Measurements from ENCODE around the gene KIF19. TPM values are rescaled to one million over a fixed set of nuclear protein-coding genes. Genes with fewer than 3 reads are reported as not detected.

The KIF19 gene
- total RNA-seq, 1 experiment from 2014 or later, result not detected

DNA sequence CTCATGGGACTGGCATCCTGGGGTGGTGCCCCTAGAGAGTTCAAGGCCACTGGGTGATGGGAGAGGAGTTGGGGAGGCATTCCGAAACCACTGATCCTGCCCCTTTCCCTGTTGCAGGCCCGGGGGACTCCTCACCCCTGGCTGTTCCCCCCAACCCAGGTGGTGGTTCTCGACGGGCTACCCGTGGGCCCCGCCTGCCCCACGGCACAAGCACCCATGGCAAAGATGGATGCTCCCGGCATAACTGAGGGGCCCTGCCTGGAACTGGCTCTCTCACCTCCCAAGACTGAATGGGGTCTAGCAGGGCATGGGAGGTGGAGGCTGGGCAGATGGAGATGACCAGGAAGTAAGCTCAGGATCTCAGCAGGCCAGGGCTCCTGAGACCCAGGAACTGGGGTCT is 29.0 kb downstream of the KIF19 start:
- no peak overlapping the region for H3K4me2 ChIP-seq (ENCODE audit: low read length)
- H3K36me3 ChIP-seq (ENCODE audit: low read depth, low read length), result no peaks in the 10 kb centered on the region
- no peak overlapping the region for H3K27ac ChIP-seq (ENCODE audit: low read length)
- H3K27me3 ChIP-seq (ENCODE audit: low read length), result peaks cover 92% of the 10 kb centered on the region
- ChIA-PET CTCF (no interaction called here), POLR2A (ENCODE audit: unreplicated experiment) (no interaction called here)
- no peaks in the 10 kb centered on the region for H3K79me2 ChIP-seq (ENCODE audit: low read length)
- no TSS peak for BruUV-seq (replicated peaks)
- DNase-seq, result no peak
- H3K4me1 ChIP-seq (ENCODE audit: insufficient read depth, low read length), result no peaks in the 10 kb centered on the region
- ATAC-seq, result no peak
- no peak overlapping the region for H3K4me3 ChIP-seq (ENCODE audit: low read length)
- no peaks in the 10 kb centered on the region for H3K9me3 ChIP-seq (ENCODE audit: low read length)
- no peaks in the 10 kb centered on the region for H3K9me2 ChIP-seq (replicated peaks; ENCODE audit: low read length)
- TF ChIP-seq EZH2phosphoT487 (IDR thresholded peaks at IDR 0.05; ENCODE audit: borderline replicate concordance, low read length), result no peak
- TF ChIP-seq EZH2 (IDR thresholded peaks at IDR 0.05; ENCODE audit: low read length, unreplicated experiment), result no peak
- TF ChIP-seq, protein P1, sequence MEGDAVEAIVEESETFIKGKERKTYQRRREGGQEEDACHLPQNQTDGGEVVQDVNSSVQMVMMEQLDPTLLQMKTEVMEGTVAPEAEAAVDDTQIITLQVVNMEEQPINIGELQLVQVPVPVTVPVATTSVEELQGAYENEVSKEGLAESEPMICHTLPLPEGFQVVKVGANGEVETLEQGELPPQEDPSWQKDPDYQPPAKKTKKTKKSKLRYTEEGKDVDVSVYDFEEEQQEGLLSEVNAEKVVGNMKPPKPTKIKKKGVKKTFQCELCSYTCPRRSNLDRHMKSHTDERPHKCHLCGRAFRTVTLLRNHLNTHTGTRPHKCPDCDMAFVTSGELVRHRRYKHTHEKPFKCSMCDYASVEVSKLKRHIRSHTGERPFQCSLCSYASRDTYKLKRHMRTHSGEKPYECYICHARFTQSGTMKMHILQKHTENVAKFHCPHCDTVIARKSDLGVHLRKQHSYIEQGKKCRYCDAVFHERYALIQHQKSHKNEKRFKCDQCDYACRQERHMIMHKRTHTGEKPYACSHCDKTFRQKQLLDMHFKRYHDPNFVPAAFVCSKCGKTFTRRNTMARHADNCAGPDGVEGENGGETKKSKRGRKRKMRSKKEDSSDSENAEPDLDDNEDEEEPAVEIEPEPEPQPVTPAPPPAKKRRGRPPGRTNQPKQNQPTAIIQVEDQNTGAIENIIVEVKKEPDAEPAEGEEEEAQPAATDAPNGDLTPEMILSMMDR (conservative IDR thresholded peaks at IDR 0.05; ENCODE audit: low read depth, low read length), result no peak
- no peaks in the 10 kb centered on the region for H3F3A ChIP-seq (ENCODE audit: low read length, unreplicated experiment)
- no peak overlapping the region for H3K9ac ChIP-seq (ENCODE audit: low read length)
- H2AFZ ChIP-seq (ENCODE audit: low read length), result no peak overlapping the region
- intact Hi-C loops (cut with micrococcal nuclease), result no loop called here
- H4K20me1 ChIP-seq (ENCODE audit: low read length), result no peaks in the 10 kb centered on the region

DNA sequence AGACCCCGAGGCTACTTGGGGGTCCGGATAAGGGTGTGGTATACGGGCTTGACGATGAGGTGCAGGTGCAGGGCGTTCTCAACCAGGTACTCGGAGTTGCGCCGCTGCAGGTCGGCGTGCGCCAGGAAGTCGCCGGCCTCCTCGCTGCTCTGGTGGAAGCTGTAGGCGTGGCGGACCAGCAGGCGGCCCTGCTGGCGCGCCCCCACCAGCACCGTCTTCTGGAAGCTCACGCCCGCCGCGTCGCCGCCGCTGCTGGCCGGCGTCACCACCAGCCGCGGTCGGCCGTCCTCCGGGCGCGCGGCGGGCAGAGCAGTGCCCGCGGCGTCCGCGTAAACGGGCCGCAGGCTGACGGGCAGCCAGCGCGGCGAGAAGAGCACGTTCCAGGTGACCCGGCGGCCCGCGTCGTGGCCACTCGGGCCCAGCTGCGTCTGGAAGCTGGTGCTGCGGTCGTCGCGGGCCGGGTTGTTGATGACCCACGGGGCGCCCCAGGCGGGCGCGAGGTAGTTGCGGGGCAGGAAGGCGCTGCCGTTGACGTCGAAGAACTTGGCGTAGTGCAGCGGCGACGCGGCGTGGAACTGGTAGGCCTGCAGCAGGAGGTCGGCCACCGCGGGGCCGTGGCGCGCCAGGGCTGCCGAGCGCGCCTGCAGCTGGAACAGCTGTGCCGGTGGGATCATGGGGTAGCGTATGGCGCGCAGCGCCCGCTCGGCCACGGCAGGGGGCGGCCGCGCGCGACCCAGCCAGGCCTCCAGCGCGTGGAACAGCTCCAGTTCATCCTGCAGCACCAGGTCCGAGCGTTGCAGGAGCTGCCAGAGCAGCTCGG is 30.8 kb downstream of the KIF19 start:
- peaks cover 87% of the 10 kb centered on the region for H3K27me3 ChIP-seq (ENCODE audit: low read length)
- H3K79me2 ChIP-seq (ENCODE audit: low read length), result no peaks in the 10 kb centered on the region
- no peaks in the 10 kb centered on the region for H3K9me3 ChIP-seq (ENCODE audit: low read length)
- peak; percentile 36 for TF ChIP-seq EZH2 (IDR thresholded peaks at IDR 0.05; ENCODE audit: low read length, unreplicated experiment)
- TF ChIP-seq, protein P1 (conservative IDR thresholded peaks at IDR 0.05; ENCODE audit: low read depth, low read length), result no peak
- TF ChIP-seq EZH2phosphoT487 (IDR thresholded peaks at IDR 0.05; ENCODE audit: borderline replicate concordance, low read length), result peak; percentile 57; the same call in 1 of the 2 replicates
- no peaks in the 10 kb centered on the region for H3F3A ChIP-seq (ENCODE audit: low read length, unreplicated experiment)
- H3K4me3 ChIP-seq (ENCODE audit: low read length), result peak overlapping the region; percentile 37; the same call in 1 of the 2 replicates
- POLR2A ChIA-PET (ENCODE audit: unreplicated experiment), result no interaction called here
- peak overlapping the region; percentile 41 for H2AFZ ChIP-seq (ENCODE audit: low read length)
- H3K4me1 ChIP-seq (ENCODE audit: insufficient read depth, low read length), result no peaks in the 10 kb centered on the region
- BruUV-seq (replicated peaks), result no TSS peak
- no peaks in the 10 kb centered on the region for H4K20me1 ChIP-seq (ENCODE audit: low read length)
- H3K27ac ChIP-seq (ENCODE audit: low read length), result no peak overlapping the region
- peak overlapping the region; percentile 71 for H3K4me2 ChIP-seq (ENCODE audit: low read length)
- H3K36me3 ChIP-seq (ENCODE audit: low read depth, low read length), result no peaks in the 10 kb centered on the region
- intact Hi-C loops (cut with micrococcal nuclease), result no loop called here
- ATAC-seq (peak; percentile 15; the same call in 1 of the 2 replicates), DNase-seq (peak; percentile 29)
- CTCF ChIA-PET, result interaction anchor here (0.6 kb wide), 1 partner anchor 157 kb away, joined by 3 read pairs; no protein-coding TSS in a partner anchor
- no peak overlapping the region for H3K9ac ChIP-seq (ENCODE audit: low read length)
- H3K9me2 ChIP-seq (replicated peaks; ENCODE audit: low read length), result no peaks in the 10 kb centered on the region

DNA sequence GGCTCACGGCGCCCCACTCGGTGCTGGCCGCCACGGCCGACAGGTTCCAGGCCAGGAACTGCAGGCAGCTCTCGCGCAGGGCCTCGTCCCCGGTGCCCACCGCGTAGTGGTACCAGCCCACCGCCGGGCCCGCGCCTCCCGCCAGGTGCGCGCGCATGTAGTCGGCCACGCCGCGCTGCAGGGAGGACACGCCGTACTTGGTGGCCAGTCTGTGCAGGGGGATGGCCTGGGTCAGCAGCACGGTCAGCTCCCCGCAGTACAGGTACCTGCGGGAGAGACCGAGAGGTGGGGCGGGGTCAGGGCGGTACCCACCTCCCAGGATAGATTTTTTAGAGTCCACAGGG is 31.4 kb downstream of the KIF19 start:
- peak overlapping the region; percentile 71 for H3K4me2 ChIP-seq (ENCODE audit: low read length)
- no TSS peak for BruUV-seq (replicated peaks)
- H2AFZ ChIP-seq (ENCODE audit: low read length), result peak overlapping the region; percentile 41; the same call in 1 of the 2 replicates
- no peak overlapping the region for H3K9ac ChIP-seq (ENCODE audit: low read length)
- ATAC-seq (no peak), DNase-seq (no peak)
- peak overlapping the region; percentile 37; the same call in 1 of the 2 replicates for H3K4me3 ChIP-seq (ENCODE audit: low read length)
- ChIA-PET CTCF (interaction anchor here (0.6 kb wide), 1 partner anchor 158 kb away, joined by 3 read pairs; no protein-coding TSS in a partner anchor), POLR2A (ENCODE audit: unreplicated experiment) (interaction anchor here (0.6 kb wide), 1 partner anchor 140 kb away, joined by 6 read pairs; no protein-coding TSS in a partner anchor)
- H3K27me3 ChIP-seq (ENCODE audit: low read length), result peaks cover 87% of the 10 kb centered on the region
- H4K20me1 ChIP-seq (ENCODE audit: low read length), result no peaks in the 10 kb centered on the region
- H3K27ac ChIP-seq (ENCODE audit: low read length), result no peak overlapping the region
- intact Hi-C loops (cut with micrococcal nuclease), result no loop called here
- H3K36me3 ChIP-seq (ENCODE audit: low read depth, low read length), result no peaks in the 10 kb centered on the region
- H3K9me2 ChIP-seq (replicated peaks; ENCODE audit: low read length), result no peaks in the 10 kb centered on the region
- no peaks in the 10 kb centered on the region for H3K9me3 ChIP-seq (ENCODE audit: low read length)
- no peak for TF ChIP-seq EZH2phosphoT487 (IDR thresholded peaks at IDR 0.05; ENCODE audit: borderline replicate concordance, low read length)
- H3K79me2 ChIP-seq (ENCODE audit: low read length), result no peaks in the 10 kb centered on the region
- H3K4me1 ChIP-seq (ENCODE audit: insufficient read depth, low read length), result no peaks in the 10 kb centered on the region
- H3F3A ChIP-seq (ENCODE audit: low read length, unreplicated experiment), result no peaks in the 10 kb centered on the region
